Gastrocnemius medialis (tissue), 4 donors: ENCODE data around the gene COX5A. TPM values are rescaled to one million over a fixed set of nuclear protein-coding genes. Genes with fewer than 3 reads are reported as not detected.

Source experiments
- ATAC-seq, 2 donors: fragments of 150-250 bp; one replicate each; pipeline ENCODE4 v1.9.1; 2016
- DNase-seq, 2 donors: peaks; one replicate each; pipeline ENCODE4 v3.0.0-alpha.2; 2019
- H3K27ac ChIP-seq, 4 donors: fragments of 200-600 bp; sonication (generic); 1 replicate in 1 of 4; 2 replicates in 3 of 4; pipeline ENCODE4 v1.5.1; 2016 to 2018; ENCODE audit warnings: mild to moderate bottlenecking in 2 of 4, moderate library complexity in 1 of 4
- H3K27me3 ChIP-seq, 3 donors: fragments of 200-600 bp; sonication (generic) in 2 of 3; 1 replicate in 1 of 3; 2 replicates in 2 of 3; pipeline versions ENCODE4 v1.5.1 to v1.6.0; 2016 to 2019; ENCODE audit warnings: mild to moderate bottlenecking in 1 of 3, moderate library complexity in 1 of 3
- H3K36me3 ChIP-seq, 2 donors: fragments of 200-600 bp; sonication (generic) in 1 of 2; one replicate each; pipeline ENCODE4 v1.5.1; 2017 to 2018
- H3K4me1 ChIP-seq, 2 donors: fragments of 200-600 bp; sonication (generic) in 1 of 2; one replicate each; pipeline ENCODE4 v1.5.1; 2016 to 2017; ENCODE audit warnings: mild to moderate bottlenecking in 2 of 2
- H3K4me3 ChIP-seq, 4 donors: fragments of 200-600 bp; sonication (generic) in 3 of 4; 1 replicate in 1 of 4; 2 replicates in 3 of 4; pipeline ENCODE4 v1.5.1; 2016 to 2019; ENCODE audit warnings: mild to moderate bottlenecking in 2 of 4
- H3K9me3 ChIP-seq, 3 donors: fragments of 200-600 bp; sonication (generic) in 2 of 3; 1 replicate in 1 of 3; 2 replicates in 2 of 3; pipeline ENCODE4 v1.5.1; 2016 to 2019
- CTCF ChIP-seq, 5 experiments: fragments of 450-650 bp in 3 of 5; fragments of 200-600 bp in 2 of 5; sonication (generic) in 2 of 5; IDR thresholded peaks in 4 of 5; conservative IDR thresholded peaks in 1 of 5; 1 replicate in 4 of 5; 2 replicates in 1 of 5; pipeline ENCODE4 v1.5.1; 2016 to 2019; ENCODE audit warnings: antibody characterized with exemption in 5 of 5, mild to moderate bottlenecking in 3 of 5, moderate library complexity in 3 of 5
- POLR2A ChIP-seq, 2 donors: fragments of 450-650 bp; IDR thresholded peaks; one replicate each; pipeline ENCODE4 v1.6.1; 2017; ENCODE audit warnings: antibody characterized with exemption in 2 of 2, mild to moderate bottlenecking in 2 of 2, moderate library complexity in 2 of 2
- in situ Hi-C, 4 donors: fragments of 200-750 bp; cut with MboI; loops; one replicate each; pipeline versions ENCODE4 v1.15.0 to v1.8.0; 2017; ENCODE audit warnings: low sequenced_read_pairs in 4 of 4
- intact Hi-C: fragments of 100-400 bp; cut with DNase I; formaldehyde crosslinking; loops from one replicate; pipeline ENCODE4 v1.15.1; 2023; ENCODE audit warnings: low total_unique reads
- total RNA-seq, 4 donors: library from RNA; depleted of rRNA; stranded (reverse); fragments of >200 nt; gene quantifications; one replicate each; pipeline versions ENCODE4 v1.1.0 to v1.2.3, GENCODE V29; 2016

The COX5A gene
- total RNA-seq, 4 donors from 2014 or later = 425 to 558 (median 512) TPM

- in situ Hi-C loops = no loop called here
Observed at GRCh38 chr15:74963213-74963612, 25.3 kb upstream of the COX5A start.

GRCh38 chr15:74962671-74963070 is 24.8 kb upstream of the COX5A start:
- ATAC-seq = no peak
- TF ChIP-seq CTCF (IDR thresholded peaks at IDR 0.05 in 4 of 5, conservative IDR thresholded peaks at IDR 0.05 in 1 of 5) = no peak
- TF ChIP-seq POLR2A (IDR thresholded peaks at IDR 0.05) = no peak
- Histone ChIP-seq H3K27ac (no peak overlapping the region), H3K27me3 (peaks cover 24 to 26% (median 26%) of the 10 kb centered on the region in 3 donors), H3K4me3 (no peak overlapping the region), H3K9me3 (no peaks in the 10 kb centered on the region), H3K36me3 (no peaks in the 10 kb centered on the region), H3K4me1 (peaks cover 4 to 12% of the 10 kb centered on the region in 2 donors)
- no peak for DNase-seq
- intact Hi-C loops (no loop called here), in situ Hi-C loops (no loop called here)

More at GRCh38 chr15:74963213-74963612, 25.3 kb upstream of the COX5A start:
- intact Hi-C loops = no loop called here
- TF ChIP-seq CTCF (IDR thresholded peaks at IDR 0.05 in 4 of 5, conservative IDR thresholded peaks at IDR 0.05 in 1 of 5) = no peak
- no peak for TF ChIP-seq POLR2A (IDR thresholded peaks at IDR 0.05)
- no peak for ATAC-seq
- peaks cover 19 to 21% (median 21%) of the 10 kb centered on the region in 3 donors for H3K27me3 ChIP-seq
- no peak overlapping the region for H3K4me3 ChIP-seq
- no peak overlapping the region for H3K27ac ChIP-seq
- H3K9me3 ChIP-seq = no peaks in the 10 kb centered on the region
- H3K4me1 ChIP-seq = peaks cover 4 to 7% of the 10 kb centered on the region in 2 donors
- no peaks in the 10 kb centered on the region for H3K36me3 ChIP-seq
- no peak for DNase-seq

- H3K27ac ChIP-seq = no peak overlapping the region
- no peaks in the 10 kb centered on the region for H3K36me3 ChIP-seq
- peaks cover 6 to 17% of the 10 kb centered on the region in 2 donors for H3K4me1 ChIP-seq
- H3K4me3 ChIP-seq = no peak overlapping the region
- no peak for TF ChIP-seq POLR2A (IDR thresholded peaks at IDR 0.05)
- H3K9me3 ChIP-seq = no peaks in the 10 kb centered on the region
- in situ Hi-C loops (no loop called here), intact Hi-C loops (no loop called here)
- DNase-seq (no peak), ATAC-seq (no peak)
- H3K27me3 ChIP-seq = peaks cover 29 to 31% (median 31%) of the 10 kb centered on the region in 3 donors
Observed at GRCh38 chr15:74962219-74962618, 24.3 kb upstream of the COX5A start.

GRCh38 chr15:74961616-74962015 is 23.7 kb upstream of the COX5A start:
- no peak for DNase-seq
- H3K36me3 ChIP-seq = no peaks in the 10 kb centered on the region
- H3K4me1 ChIP-seq = peaks cover 7 to 18% of the 10 kb centered on the region in 2 donors
- TF ChIP-seq POLR2A (IDR thresholded peaks at IDR 0.05) (no peak), CTCF (IDR thresholded peaks at IDR 0.05 in 4 of 5, conservative IDR thresholded peaks at IDR 0.05 in 1 of 5) (no peak)
- no peak overlapping the region for H3K27ac ChIP-seq
- intact Hi-C loops = no loop called here
- H3K27me3 ChIP-seq = peaks cover 30 to 35% (median 33%) of the 10 kb centered on the region in 3 donors
- in situ Hi-C loops = no loop called here
- no peaks in the 10 kb centered on the region for H3K9me3 ChIP-seq
- no peak overlapping the region for H3K4me3 ChIP-seq
- no peak for ATAC-seq

GRCh38 chr15:74960995-74961588 is 23.2 kb upstream of the COX5A start:
- H3K36me3 ChIP-seq = no peaks in the 10 kb centered on the region
- no peak for ATAC-seq
- no peak for DNase-seq
- H3K4me3 ChIP-seq = no peak overlapping the region
- peaks cover 30 to 35% (median 33%) of the 10 kb centered on the region in 3 donors for H3K27me3 ChIP-seq
- in situ Hi-C loops = no loop called here
- intact Hi-C loops = no loop called here
- no peak for TF ChIP-seq POLR2A (IDR thresholded peaks at IDR 0.05)
- TF ChIP-seq CTCF (IDR thresholded peaks at IDR 0.05 in 4 of 5, conservative IDR thresholded peaks at IDR 0.05 in 1 of 5) = no peak
- H3K27ac ChIP-seq = no peak overlapping the region
- H3K9me3 ChIP-seq = no peaks in the 10 kb centered on the region
- H3K4me1 ChIP-seq = peaks cover 9 to 22% of the 10 kb centered on the region in 2 donors
